ENCODE results near the gene LCE5A.

- no peak for TF ChIP-seq CTCF (IDR thresholded peaks at IDR 0.05; ENCODE audit: extremely low read depth in 1 of 2, insufficient read depth in 1 of 2, low read depth in 1 of 2, low read length in 2 of 2)
- no peak for TF ChIP-seq GATA2 (IDR thresholded peaks at IDR 0.05; ENCODE audit: insufficient read depth, insufficient read length, low read depth, low read length)
- no peak for TF ChIP-seq EZH2 (IDR thresholded peaks at IDR 0.05; ENCODE audit: borderline replicate concordance, low read depth, low read length, severe bottlenecking)
- TF ChIP-seq POLR2A (IDR thresholded peaks at IDR 0.05; ENCODE audit: low read depth, low read length): no peak
These were observed 9.2 kb downstream of the LCE5A start for GRCh38 chr1:152519851-152520250.
